PC-3 (cell line): ENCODE measurements around the gene PPP3R1. TPM values are rescaled to one million over a fixed set of nuclear protein-coding genes. Genes with fewer than 3 reads are reported as not detected.

Experiments
- ATAC-seq: fragments of 200-7000 bp; cut with Tn5 transposase; 2 replicates; pipeline ENCODE4 v1.9.1; 2020; ENCODE audit warnings: mild to moderate bottlenecking, moderate library complexity
- BruUV-seq: library from RNA; stranded (reverse); fragments of 400-500 nt; replicated peaks from 2 replicates; lab custom pipeline; 2021; lab: Mats Ljungman, UMichigan
- CTCF ChIA-PET: fragments of 300-600 bp; sonication (Branson Sonifier 250); formaldehyde crosslinking; loops from one replicate; lab custom pipeline; 2022; ENCODE audit warnings: antibody characterized with exemption; lab: Charles Lee
- POLR2A ChIA-PET: fragments of 300-600 bp; sonication (Branson Sonifier 250); formaldehyde crosslinking; loops from one replicate; lab custom pipeline; 2022; ENCODE audit warnings: antibody characterized with exemption; ENCODE audit not compliant: unreplicated experiment; lab: Charles Lee
- DNase-seq: peaks from one replicate; pipeline ENCODE4 v3.0.0-alpha.2; 2015
- H2AFZ ChIP-seq: fragments of 300-600 bp; sonication (generic); 2 replicates; pipeline ENCODE4 v1.6.0; 2016; ENCODE audit warnings: antibody characterized with exemption, low read length
- H3F3A ChIP-seq: fragments of 300-600 bp; sonication (generic); one replicate; pipeline ENCODE4 v1.6.0; 2017; ENCODE audit warnings: antibody characterized with exemption, low read length, control low read depth, mild to moderate bottlenecking; ENCODE audit not compliant: unreplicated experiment
- H3K27ac ChIP-seq: fragments of 300-600 bp; sonication (generic); 2 replicates; pipeline ENCODE4 v1.5.1; 2016; ENCODE audit warnings: mild to moderate bottlenecking, low read length
- H3K27me3 ChIP-seq: fragments of 300-600 bp; sonication (generic); 2 replicates; pipeline ENCODE4 v1.6.1; 2016; ENCODE audit warnings: low read length, mixed read lengths
- H3K36me3 ChIP-seq: fragments of 300-600 bp; sonication (generic); 2 replicates; pipeline ENCODE4 v1.6.1; 2016; ENCODE audit warnings: low read depth, mixed run types, low read length, mixed read lengths
- H3K4me1 ChIP-seq: fragments of 300-600 bp; sonication (generic); 2 replicates; pipeline ENCODE4 v1.5.1; 2016; ENCODE audit warnings: low read length; ENCODE audit not compliant: insufficient read depth
- H3K4me2 ChIP-seq: fragments of 300-600 bp; sonication (generic); 2 replicates; pipeline ENCODE4 v1.6.0; 2016; ENCODE audit warnings: low read length
- H3K4me3 ChIP-seq: fragments of 300-600 bp; sonication (generic); 2 replicates; pipeline ENCODE4 v1.5.1; 2016; ENCODE audit warnings: mild to moderate bottlenecking, low read length, mixed read lengths
- H3K79me2 ChIP-seq: fragments of 300-600 bp; sonication (generic); 2 replicates; pipeline ENCODE4 v1.6.1; 2017; ENCODE audit warnings: low read length, mixed read lengths
- H3K9ac ChIP-seq: fragments of 300-600 bp; sonication (generic); 2 replicates; pipeline ENCODE4 v1.6.0; 2016; ENCODE audit warnings: mild to moderate bottlenecking, low read length
- H3K9me2 ChIP-seq: fragments of 300-600 bp; sonication (generic); replicated peaks from 2 replicates; pipeline ENCODE4 v1.6.1; 2016; ENCODE audit warnings: mixed run types, low read length, mixed read lengths
- H3K9me3 ChIP-seq: fragments of 300-600 bp; sonication (generic); 2 replicates; pipeline ENCODE4 v1.6.1; 2016; ENCODE audit warnings: low read length, mixed read lengths
- H4K20me1 ChIP-seq: fragments of 300-600 bp; sonication (generic); 2 replicates; pipeline ENCODE4 v1.6.1; 2016; ENCODE audit warnings: low read length, mixed read lengths
- EZH2 ChIP-seq: fragments of 300-600 bp; sonication (generic); IDR thresholded peaks from one replicate; pipeline ENCODE4 v1.6.1; 2017; ENCODE audit warnings: antibody characterized with exemption, mild to moderate bottlenecking, low read length; ENCODE audit not compliant: unreplicated experiment
- EZH2phosphoT487 ChIP-seq: fragments of 300-600 bp; sonication (generic); IDR thresholded peaks from 2 replicates; pipeline ENCODE4 v1.6.1; 2018; ENCODE audit warnings: mild to moderate bottlenecking, antibody characterized with exemption, low read length, borderline replicate concordance
- intact Hi-C: fragments of 100-400 bp; cut with micrococcal nuclease; formaldehyde crosslinking; loops from 2 replicates; pipeline ENCODE4 v1.9.0; 2023
- total RNA-seq: library from RNA; depleted of rRNA; stranded (reverse); fragments of >200 nt; gene quantifications from 2 replicates; pipeline ENCODE4 v1.2.3, GENCODE V29; 2014
- TF ChIP-seq, protein P1 (sequence below): fragments of 300-600 bp; sonication (generic); conservative IDR thresholded peaks from 2 replicates; pipeline ENCODE4 v1.5.1; 2017; ENCODE audit warnings: antibody characterized with exemption, low read depth, mild to moderate bottlenecking, low read length

The PPP3R1 gene
- total RNA-seq, 1 experiment from 2014 or later = 13.7 TPM

- Histone ChIP-seq H3K27me3 (no peaks in the 10 kb centered on the region), H2AFZ (no peak overlapping the region), H3K9me2 (no peaks in the 10 kb centered on the region), H3K4me3 (no peak overlapping the region), H3K9me3 (no peaks in the 10 kb centered on the region), H3F3A (no peaks in the 10 kb centered on the region), H3K4me2 (no peak overlapping the region), H3K27ac (no peak overlapping the region), H3K9ac (no peak overlapping the region), H3K4me1 (peaks cover 24% of the 10 kb centered on the region), H4K20me1 (peaks cover 48% of the 10 kb centered on the region), H3K79me2 (peaks cover 98% of the 10 kb centered on the region), H3K36me3 (no peaks in the 10 kb centered on the region)
- DNase-seq (no peak), ATAC-seq (no peak)
- ChIA-PET POLR2A (no interaction called here), CTCF (no interaction called here)
- no TSS peak for BruUV-seq
- intact Hi-C loops = no loop called here
- no peak for TF ChIP-seq EZH2
- TF ChIP-seq, protein P1, sequence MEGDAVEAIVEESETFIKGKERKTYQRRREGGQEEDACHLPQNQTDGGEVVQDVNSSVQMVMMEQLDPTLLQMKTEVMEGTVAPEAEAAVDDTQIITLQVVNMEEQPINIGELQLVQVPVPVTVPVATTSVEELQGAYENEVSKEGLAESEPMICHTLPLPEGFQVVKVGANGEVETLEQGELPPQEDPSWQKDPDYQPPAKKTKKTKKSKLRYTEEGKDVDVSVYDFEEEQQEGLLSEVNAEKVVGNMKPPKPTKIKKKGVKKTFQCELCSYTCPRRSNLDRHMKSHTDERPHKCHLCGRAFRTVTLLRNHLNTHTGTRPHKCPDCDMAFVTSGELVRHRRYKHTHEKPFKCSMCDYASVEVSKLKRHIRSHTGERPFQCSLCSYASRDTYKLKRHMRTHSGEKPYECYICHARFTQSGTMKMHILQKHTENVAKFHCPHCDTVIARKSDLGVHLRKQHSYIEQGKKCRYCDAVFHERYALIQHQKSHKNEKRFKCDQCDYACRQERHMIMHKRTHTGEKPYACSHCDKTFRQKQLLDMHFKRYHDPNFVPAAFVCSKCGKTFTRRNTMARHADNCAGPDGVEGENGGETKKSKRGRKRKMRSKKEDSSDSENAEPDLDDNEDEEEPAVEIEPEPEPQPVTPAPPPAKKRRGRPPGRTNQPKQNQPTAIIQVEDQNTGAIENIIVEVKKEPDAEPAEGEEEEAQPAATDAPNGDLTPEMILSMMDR = no peak
- no peak for TF ChIP-seq EZH2phosphoT487
These were observed 17.9 kb downstream of the PPP3R1 start for GRCh38 chr2:68234405-68234804.

- peaks cover 98% of the 10 kb centered on the region for H3K79me2 ChIP-seq
- no peaks in the 10 kb centered on the region for H3K9me3 ChIP-seq
- ATAC-seq (no peak), DNase-seq (no peak)
- no TSS peak for BruUV-seq
- ChIA-PET CTCF (no interaction called here), POLR2A (no interaction called here)
- H3K27me3 ChIP-seq = no peaks in the 10 kb centered on the region
- H2AFZ ChIP-seq = no peak overlapping the region
- intact Hi-C loops = no loop called here
- no peaks in the 10 kb centered on the region for H3F3A ChIP-seq
- H4K20me1 ChIP-seq = peaks cover 15% of the 10 kb centered on the region; the same call in 1 of the 2 replicates
- H3K4me3 ChIP-seq = no peak overlapping the region
- H3K4me2 ChIP-seq = no peak overlapping the region
- no peaks in the 10 kb centered on the region for H3K9me2 ChIP-seq
- H3K36me3 ChIP-seq = no peaks in the 10 kb centered on the region
- no peak overlapping the region for H3K9ac ChIP-seq
- H3K4me1 ChIP-seq = no peaks in the 10 kb centered on the region
- TF ChIP-seq EZH2 = no peak
- TF ChIP-seq, protein P1 = no peak
- no peak for TF ChIP-seq EZH2phosphoT487
- H3K27ac ChIP-seq = no peak overlapping the region
These were observed 21.3 kb downstream of the PPP3R1 start for GRCh38 chr2:68231061-68231372.

DNA sequence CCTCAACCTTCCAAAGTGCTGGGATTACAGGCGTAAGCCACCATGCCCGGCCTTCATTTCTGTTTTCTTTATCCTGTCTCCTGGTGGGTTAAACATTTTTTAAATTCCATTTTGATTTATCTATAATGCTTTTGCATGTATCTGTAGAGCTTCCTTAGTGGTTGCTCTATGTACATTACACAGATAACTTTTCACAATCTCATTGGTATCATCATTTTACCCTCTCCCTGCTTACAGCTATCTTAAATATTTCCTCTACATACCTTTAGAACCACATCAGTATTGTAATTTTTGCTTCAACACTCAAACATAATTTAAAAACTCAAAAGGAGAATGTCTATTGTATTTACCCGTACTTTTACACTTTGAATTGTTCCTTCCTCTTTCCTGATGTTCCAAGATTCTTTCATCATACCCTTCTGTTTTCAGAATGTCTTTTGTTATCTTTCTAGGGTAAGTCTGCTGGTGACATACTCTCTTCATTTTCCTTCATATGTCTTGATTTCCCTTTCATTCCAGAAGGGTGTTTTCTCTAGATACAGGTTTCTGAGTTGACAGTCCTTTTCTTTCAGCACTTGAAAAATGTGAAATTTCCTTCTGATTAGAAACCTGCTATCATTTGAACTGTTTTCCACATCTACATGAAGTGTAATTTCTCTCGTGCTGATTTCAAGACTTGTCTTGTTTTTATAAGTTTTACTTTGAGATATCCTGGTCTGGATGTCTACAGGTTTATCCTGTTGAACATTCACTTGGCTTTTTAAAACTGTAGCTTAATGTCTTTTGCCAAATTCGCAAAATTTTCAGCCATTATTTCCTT is 21.9 kb downstream of the PPP3R1 start:
- no TSS peak for BruUV-seq

More for the DNA sequence above, 21.9 kb downstream of the PPP3R1 start:
- ChIA-PET POLR2A (no interaction called here), CTCF (no interaction called here)
- Histone ChIP-seq H3K4me1 (no peaks in the 10 kb centered on the region), H3K9me3 (no peaks in the 10 kb centered on the region), H2AFZ (no peak overlapping the region), H3K9ac (no peak overlapping the region), H3K79me2 (peaks cover 98% of the 10 kb centered on the region), H3K9me2 (no peaks in the 10 kb centered on the region), H3F3A (no peaks in the 10 kb centered on the region), H3K27me3 (no peaks in the 10 kb centered on the region), H4K20me1 (peaks cover 11% of the 10 kb centered on the region; the same call in 1 of the 2 replicates), H3K36me3 (no peaks in the 10 kb centered on the region), H3K4me3 (no peak overlapping the region), H3K4me2 (no peak overlapping the region), H3K27ac (no peak overlapping the region)
- DNase-seq (no peak), ATAC-seq (no peak)
- intact Hi-C loops = no loop called here
- TF ChIP-seq EZH2phosphoT487 = no peak
- TF ChIP-seq, protein P1 = no peak
